K562 (cell line): ENCODE data around the gene GPX7. TPM values are rescaled to one million over a fixed set of nuclear protein-coding genes. Genes with fewer than 3 reads are reported as not detected.
A peak's percentile ranks its signal among the peaks of the same experiment; 100 is the strongest.

ENCODE experiments used
- ARNT ChIP-seq, 2 experiments: fragments of 450-650 bp; IDR thresholded peaks; 2 replicates each; pipeline ENCODE4 v1.6.1; 2016; ENCODE audit warnings: mild to moderate bottlenecking in 1 of 2
- CAMTA2 ChIP-seq: fragments of 250-450 bp; sonication (Bioruptor Pico); conservative IDR thresholded peaks from 2 replicates; pipeline ENCODE4 v1.5.1; 2022
- CREBBP ChIP-seq: IDR thresholded peaks from one replicate; pipeline ENCODE4 v1.6.1; 2012; ENCODE audit warnings: low read depth, mild to moderate bottlenecking, control low read depth, inconsistent platforms, low read length
- KAT2B ChIP-seq: IDR thresholded peaks from one replicate; pipeline ENCODE4 v1.6.1; 2012; ENCODE audit warnings: low read depth, mild to moderate bottlenecking, control low read depth, inconsistent platforms, low read length, moderate library complexity
- MAFK ChIP-seq: IDR thresholded peaks from 2 replicates; pipeline ENCODE4 v1.6.1; 2011; ENCODE audit warnings: low read length, improper control_type of control experiment
- NFIC ChIP-seq: fragments of 450-650 bp; IDR thresholded peaks from 2 replicates; pipeline ENCODE4 v1.6.1; 2017; ENCODE audit warnings: mild to moderate bottlenecking, inconsistent platforms
- NFRKB ChIP-seq: fragments of 450-650 bp; IDR thresholded peaks from 2 replicates; pipeline ENCODE4 v1.6.1; 2016; ENCODE audit warnings: low read depth
- PHF21A ChIP-seq: fragments of 450-650 bp; IDR thresholded peaks from 2 replicates; pipeline ENCODE4 v1.6.1; 2017; ENCODE audit warnings: low read depth, borderline replicate concordance
- RBM17 ChIP-seq: fragments of 200-400 bp; formaldehyde crosslinking; IDR thresholded peaks from 2 replicates; pipeline ENCODE4 v1.6.1; 2017; ENCODE audit warnings: low read depth, mild to moderate bottlenecking, low read length, borderline replicate concordance
- RFX5 ChIP-seq: IDR thresholded peaks from 2 replicates; pipeline ENCODE4 v1.6.1; 2011; ENCODE audit warnings: low read depth, mild to moderate bottlenecking, improper control_type of control experiment, low read length
- SNIP1 ChIP-seq: fragments of 450-650 bp; IDR thresholded peaks from 2 replicates; pipeline ENCODE4 v1.7.1; 2017; ENCODE audit warnings: low read depth, mild to moderate bottlenecking
- TRIM28 ChIP-seq: fragments of 450-650 bp; IDR thresholded peaks from 2 replicates; pipeline ENCODE4 v1.6.1; 2017
- ZNF174 ChIP-seq: fragments of 250-450 bp; sonication (Bioruptor Pico); IDR thresholded peaks from 2 replicates; pipeline ENCODE4 v1.4.0; 2020; ENCODE audit warnings: mild to moderate bottlenecking
- ZNF24 ChIP-seq: fragments of 450-650 bp; IDR thresholded peaks from 2 replicates; pipeline ENCODE4 v1.6.1; 2016
- ZNF263 ChIP-seq: sonication (generic); formaldehyde crosslinking; IDR thresholded peaks from 2 replicates; pipeline ENCODE4 v1.8.0; 2022; ENCODE audit warnings: mild to moderate bottlenecking, missing genetic modification reagents, borderline replicate concordance
- ZNF589 ChIP-seq: fragments of 200-800 bp; sonication (Bioruptor generic); IDR thresholded peaks from 2 replicates; pipeline ENCODE4 v1.6.1; 2016; ENCODE audit warnings: low read depth, missing genetic modification characterization, missing compliant biosample characterization
- polyA plus RNA-seq, 8 experiments: library from polyadenylated mRNA; depleted of rRNA in 4 of 8; stranded (reverse) in 5 of 8; unstranded in 3 of 8; fragments of >200 nt; fragmentation: Nextera tagmentation in 2 of 8; fragmentation: Illumina TruSeq in 1 of 8; extraction: Ambion mirVana in 2 of 8; extraction: Trizol in 1 of 8; gene quantifications; 2 replicates each; pipeline versions ENCODE4 v1.2.1 to v1.2.3, GENCODE V29; 2011 to 2014; ENCODE audit warnings: inconsistent platforms in 1 of 8, missing spikeins in 1 of 8
- total RNA-seq, 7 experiments: library from RNA; depleted of rRNA in 6 of 7; stranded (reverse); fragments of >200 nt in 6 of 7; fragmentation: Illumina TruSeq in 2 of 7; extraction: Trizol in 2 of 7; gene quantifications; 2 replicates each; pipeline versions ENCODE4 v1.2.1 to v1.2.3, GENCODE V29; 2011 to 2021; ENCODE audit warnings: low replicate concordance in 1 of 7
- TF ChIP-seq, protein P1 (sequence below): fragments of 250-450 bp; sonication (Bioruptor Pico); IDR thresholded peaks from 2 replicates; pipeline ENCODE4 v1.4.0; 2020; ENCODE audit warnings: borderline replicate concordance
- TF ChIP-seq, protein P2 (sequence below), 3 experiments: IDR thresholded peaks in 2 of 3; conservative IDR thresholded peaks in 1 of 3; 2 replicates each; pipeline ENCODE4 v1.5.1; 2011 to 2012; ENCODE audit warnings: low read length in 3 of 3, mild to moderate bottlenecking in 3 of 3, control low read depth in 2 of 3, improper control_type of control experiment in 1 of 3, inconsistent platforms in 1 of 3, low read depth in 1 of 3, mixed read lengths in 1 of 3, moderate library complexity in 1 of 3; ENCODE audit not compliant: insufficient read depth in 2 of 3
- TF ChIP-seq, protein P3 (sequence below): sonication (generic); formaldehyde crosslinking; IDR thresholded peaks from 2 replicates; pipeline ENCODE4 v1.9.0; 2022; ENCODE audit warnings: mild to moderate bottlenecking, missing genetic modification reagents
- TF ChIP-seq, protein P4 (sequence below): fragments of 450-650 bp; formaldehyde crosslinking; IDR thresholded peaks from 2 replicates; pipeline ENCODE4 v1.4.0; 2022; ENCODE audit warnings: missing genetic modification characterization
- TF ChIP-seq, protein P5 (sequence below): sonication (generic); formaldehyde crosslinking; IDR thresholded peaks from 2 replicates; pipeline ENCODE4 v1.8.0; 2023; ENCODE audit warnings: mild to moderate bottlenecking, missing genetic modification reagents

GPX7 gene
- total and polyA plus RNA-seq, 9 of the 15 experiments (the other 6 are each of a cell fraction or from before 2014, with no cell fraction given), result 0.08 TPM; not detected in 8

DNA sequence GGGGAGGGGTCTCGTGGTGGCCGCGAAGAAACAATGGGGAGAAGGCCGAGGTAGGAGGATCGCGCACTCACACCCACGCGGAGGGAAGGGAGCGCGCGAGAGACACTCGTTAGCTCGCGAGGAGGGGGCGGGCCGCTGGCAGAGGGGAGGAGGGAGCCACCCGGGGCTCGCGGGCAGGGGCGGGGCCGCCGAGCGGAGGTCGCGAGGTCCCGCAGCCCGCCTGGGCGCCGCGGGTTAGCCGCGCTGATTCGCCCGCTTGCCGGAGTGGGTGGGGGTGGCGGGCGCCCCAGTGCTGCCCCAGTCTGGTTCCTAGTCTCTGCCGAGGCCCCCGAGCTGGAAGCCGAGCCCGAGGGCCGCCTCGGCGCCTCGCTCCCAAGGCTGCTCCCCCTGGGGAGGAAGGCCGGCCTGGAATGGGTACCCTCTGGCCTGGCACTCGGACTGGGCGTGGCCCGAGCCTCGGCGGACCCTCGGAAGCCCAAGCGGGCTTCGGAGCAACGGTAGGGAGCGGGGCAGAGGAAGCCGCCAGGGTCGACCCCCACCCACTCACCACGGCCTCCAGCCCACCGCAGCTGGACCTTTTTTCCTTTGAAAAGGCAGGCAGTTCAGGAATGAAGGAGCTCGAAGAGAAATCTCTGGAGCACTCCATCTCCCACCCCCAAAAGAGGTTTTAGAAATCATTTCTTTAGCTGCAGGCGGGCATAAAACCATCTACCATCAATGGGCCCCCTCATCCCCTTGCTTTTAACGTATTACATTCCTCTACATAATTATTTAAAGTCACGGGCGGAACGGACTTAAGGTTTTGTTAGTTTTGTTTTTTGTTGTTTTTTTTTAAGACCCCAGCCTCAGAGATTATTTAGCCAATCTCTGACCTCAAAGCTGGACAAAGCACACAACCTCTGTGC, 48.6 kb upstream of the GPX7 start (continued):
- TF ChIP-seq, protein P1, sequence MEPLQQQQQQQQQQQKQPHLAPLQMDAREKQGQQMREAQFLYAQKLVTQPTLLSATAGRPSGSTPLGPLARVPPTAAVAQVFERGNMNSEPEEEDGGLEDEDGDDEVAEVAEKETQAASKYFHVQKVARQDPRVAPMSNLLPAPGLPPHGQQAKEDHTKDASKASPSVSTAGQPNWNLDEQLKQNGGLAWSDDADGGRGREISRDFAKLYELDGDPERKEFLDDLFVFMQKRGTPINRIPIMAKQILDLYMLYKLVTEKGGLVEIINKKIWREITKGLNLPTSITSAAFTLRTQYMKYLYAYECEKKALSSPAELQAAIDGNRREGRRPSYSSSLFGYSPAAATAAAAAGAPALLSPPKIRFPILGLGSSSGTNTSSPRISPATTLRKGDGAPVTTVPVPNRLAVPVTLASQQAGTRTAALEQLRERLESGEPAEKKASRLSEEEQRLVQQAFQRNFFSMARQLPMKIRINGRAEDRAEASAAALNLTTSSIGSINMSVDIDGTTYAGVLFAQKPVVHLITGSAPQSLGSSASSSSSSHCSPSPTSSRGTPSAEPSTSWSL, result no peak
- TF ChIP-seq ZNF263 (CRISPR knock-in tag) (peak; percentile 88), SNIP1 (no peak), ZNF24 (no peak), RFX5 (no peak), ZNF174 (CRISPR knock-in tag) (no peak), MAFK (no peak), KAT2B (no peak), PHF21A (no peak), RBM17 (no peak), NFIC (no peak), ZNF589 (CRISPR knock-in tag) (no peak), CAMTA2 (CRISPR knock-in tag) (no peak), NFRKB (no peak), CREBBP (no peak), ARNT (IDR thresholded peaks at IDR 0.05) (no peak), TRIM28 (no peak)
- TF ChIP-seq, protein P2, sequence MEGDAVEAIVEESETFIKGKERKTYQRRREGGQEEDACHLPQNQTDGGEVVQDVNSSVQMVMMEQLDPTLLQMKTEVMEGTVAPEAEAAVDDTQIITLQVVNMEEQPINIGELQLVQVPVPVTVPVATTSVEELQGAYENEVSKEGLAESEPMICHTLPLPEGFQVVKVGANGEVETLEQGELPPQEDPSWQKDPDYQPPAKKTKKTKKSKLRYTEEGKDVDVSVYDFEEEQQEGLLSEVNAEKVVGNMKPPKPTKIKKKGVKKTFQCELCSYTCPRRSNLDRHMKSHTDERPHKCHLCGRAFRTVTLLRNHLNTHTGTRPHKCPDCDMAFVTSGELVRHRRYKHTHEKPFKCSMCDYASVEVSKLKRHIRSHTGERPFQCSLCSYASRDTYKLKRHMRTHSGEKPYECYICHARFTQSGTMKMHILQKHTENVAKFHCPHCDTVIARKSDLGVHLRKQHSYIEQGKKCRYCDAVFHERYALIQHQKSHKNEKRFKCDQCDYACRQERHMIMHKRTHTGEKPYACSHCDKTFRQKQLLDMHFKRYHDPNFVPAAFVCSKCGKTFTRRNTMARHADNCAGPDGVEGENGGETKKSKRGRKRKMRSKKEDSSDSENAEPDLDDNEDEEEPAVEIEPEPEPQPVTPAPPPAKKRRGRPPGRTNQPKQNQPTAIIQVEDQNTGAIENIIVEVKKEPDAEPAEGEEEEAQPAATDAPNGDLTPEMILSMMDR (IDR thresholded peaks at IDR 0.05 in 2 of 3, conservative IDR thresholded peaks at IDR 0.05 in 1 of 3; ENCODE audit: insufficient read depth in 2 of 3, low read depth in 1 of 3, low read length in 3 of 3), result no peak
- TF ChIP-seq, protein P3, sequence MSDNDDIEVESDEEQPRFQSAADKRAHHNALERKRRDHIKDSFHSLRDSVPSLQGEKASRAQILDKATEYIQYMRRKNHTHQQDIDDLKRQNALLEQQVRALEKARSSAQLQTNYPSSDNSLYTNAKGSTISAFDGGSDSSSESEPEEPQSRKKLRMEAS (CRISPR knock-in tag), result 0 out of 2 replicates have a peak, but pooled peaks have one; percentile 39
- TF ChIP-seq, protein P4, sequence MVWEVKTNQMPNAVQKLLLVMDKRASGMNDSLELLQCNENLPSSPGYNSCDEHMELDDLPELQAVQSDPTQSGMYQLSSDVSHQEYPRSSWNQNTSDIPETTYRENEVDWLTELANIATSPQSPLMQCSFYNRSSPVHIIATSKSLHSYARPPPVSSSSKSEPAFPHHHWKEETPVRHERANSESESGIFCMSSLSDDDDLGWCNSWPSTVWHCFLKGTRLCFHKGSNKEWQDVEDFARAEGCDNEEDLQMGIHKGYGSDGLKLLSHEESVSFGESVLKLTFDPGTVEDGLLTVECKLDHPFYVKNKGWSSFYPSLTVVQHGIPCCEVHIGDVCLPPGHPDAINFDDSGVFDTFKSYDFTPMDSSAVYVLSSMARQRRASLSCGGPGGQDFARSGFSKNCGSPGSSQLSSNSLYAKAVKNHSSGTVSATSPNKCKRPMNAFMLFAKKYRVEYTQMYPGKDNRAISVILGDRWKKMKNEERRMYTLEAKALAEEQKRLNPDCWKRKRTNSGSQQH (CRISPR knock-in tag), result no peak
- TF ChIP-seq, protein P5, sequence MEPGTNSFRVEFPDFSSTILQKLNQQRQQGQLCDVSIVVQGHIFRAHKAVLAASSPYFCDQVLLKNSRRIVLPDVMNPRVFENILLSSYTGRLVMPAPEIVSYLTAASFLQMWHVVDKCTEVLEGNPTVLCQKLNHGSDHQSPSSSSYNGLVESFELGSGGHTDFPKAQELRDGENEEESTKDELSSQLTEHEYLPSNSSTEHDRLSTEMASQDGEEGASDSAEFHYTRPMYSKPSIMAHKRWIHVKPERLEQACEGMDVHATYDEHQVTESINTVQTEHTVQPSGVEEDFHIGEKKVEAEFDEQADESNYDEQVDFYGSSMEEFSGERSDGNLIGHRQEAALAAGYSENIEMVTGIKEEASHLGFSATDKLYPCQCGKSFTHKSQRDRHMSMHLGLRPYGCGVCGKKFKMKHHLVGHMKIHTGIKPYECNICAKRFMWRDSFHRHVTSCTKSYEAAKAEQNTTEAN (CRISPR knock-in tag), result no peak
